Nephron (organoid): ENCODE data around the gene SELENOI.
A peak's percentile ranks its signal among the peaks of the same experiment; 100 is the strongest.

ENCODE experiments used
- H3K27ac Mint-ChIP-seq, 3 experiments: 2 replicates each; pipeline ENCODE4 v1.8.0; 2020; ENCODE audit warnings: mixed read lengths in 3 of 3, mild to moderate bottlenecking in 2 of 3, moderate library complexity in 1 of 3
- H3K27me3 Mint-ChIP-seq: 2 replicates; pipeline ENCODE4 v1.8.0; 2021; ENCODE audit warnings: low read depth, mild to moderate bottlenecking, moderate library complexity, mixed read lengths
- H3K36me3 Mint-ChIP-seq: 2 replicates; pipeline ENCODE4 v1.8.0; 2020; ENCODE audit warnings: low read depth, mixed read lengths
- H3K4me1 Mint-ChIP-seq: 2 replicates; pipeline ENCODE4 v1.8.0; 2020; ENCODE audit warnings: mixed read lengths
- H3K4me3 Mint-ChIP-seq, 3 experiments: 2 replicates each; pipeline ENCODE4 v1.8.0; 2020; ENCODE audit warnings: mild to moderate bottlenecking in 3 of 3, mixed read lengths in 3 of 3, moderate library complexity in 2 of 3
- H3K9me3 Mint-ChIP-seq: 2 replicates; pipeline ENCODE4 v1.8.0; 2020; ENCODE audit warnings: mixed read lengths
- TF ChIP-seq, protein P1 (sequence below), 3 experiments: fragments of 200-600 bp; sonication (generic); IDR thresholded peaks; one replicate each; pipeline ENCODE4 v1.5.0; 2021; ENCODE audit warnings: antibody characterized with exemption in 3 of 3; ENCODE audit not compliant: unreplicated experiment in 3 of 3

SELENOI gene

DNA sequence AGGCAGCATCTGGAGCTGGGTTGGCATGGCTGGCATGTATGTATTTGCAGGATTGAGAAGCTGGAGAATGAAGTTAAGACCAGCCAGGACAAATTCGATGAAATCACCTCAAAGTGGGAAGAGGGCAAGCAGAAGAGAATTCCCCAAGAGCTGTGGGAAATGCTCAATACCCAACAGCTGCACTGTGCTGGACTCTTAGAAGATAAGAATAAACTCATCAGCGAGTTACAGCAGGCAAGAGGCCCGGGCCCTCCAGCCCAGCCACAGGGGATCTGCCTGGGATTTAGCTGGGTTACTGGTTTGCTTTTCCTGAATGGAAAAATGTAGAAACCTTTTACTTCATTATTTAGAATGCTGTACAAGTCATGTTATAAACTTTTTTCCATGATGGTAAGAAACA, 78.3 kb downstream of the SELENOI start:
- H3K27ac Mint-ChIP-seq = no peak overlapping the region
- H3K36me3 Mint-ChIP-seq = no peaks in the 10 kb centered on the region
- TF ChIP-seq, protein P1, sequence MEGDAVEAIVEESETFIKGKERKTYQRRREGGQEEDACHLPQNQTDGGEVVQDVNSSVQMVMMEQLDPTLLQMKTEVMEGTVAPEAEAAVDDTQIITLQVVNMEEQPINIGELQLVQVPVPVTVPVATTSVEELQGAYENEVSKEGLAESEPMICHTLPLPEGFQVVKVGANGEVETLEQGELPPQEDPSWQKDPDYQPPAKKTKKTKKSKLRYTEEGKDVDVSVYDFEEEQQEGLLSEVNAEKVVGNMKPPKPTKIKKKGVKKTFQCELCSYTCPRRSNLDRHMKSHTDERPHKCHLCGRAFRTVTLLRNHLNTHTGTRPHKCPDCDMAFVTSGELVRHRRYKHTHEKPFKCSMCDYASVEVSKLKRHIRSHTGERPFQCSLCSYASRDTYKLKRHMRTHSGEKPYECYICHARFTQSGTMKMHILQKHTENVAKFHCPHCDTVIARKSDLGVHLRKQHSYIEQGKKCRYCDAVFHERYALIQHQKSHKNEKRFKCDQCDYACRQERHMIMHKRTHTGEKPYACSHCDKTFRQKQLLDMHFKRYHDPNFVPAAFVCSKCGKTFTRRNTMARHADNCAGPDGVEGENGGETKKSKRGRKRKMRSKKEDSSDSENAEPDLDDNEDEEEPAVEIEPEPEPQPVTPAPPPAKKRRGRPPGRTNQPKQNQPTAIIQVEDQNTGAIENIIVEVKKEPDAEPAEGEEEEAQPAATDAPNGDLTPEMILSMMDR (IDR thresholded peaks at IDR 0.05; ENCODE audit: unreplicated experiment in 3 of 3) = no peak
- peaks cover 7% of the 10 kb centered on the region for H3K4me1 Mint-ChIP-seq
- no peak overlapping the region for H3K4me3 Mint-ChIP-seq
- H3K9me3 Mint-ChIP-seq = no peaks in the 10 kb centered on the region
- H3K27me3 Mint-ChIP-seq = peaks cover 5% of the 10 kb centered on the region

- Mint-ChIP-seq H3K4me3 (no peak overlapping the region), H3K4me1 (peaks cover 41% of the 10 kb centered on the region), H3K27me3 (no peaks in the 10 kb centered on the region), H3K36me3 (no peaks in the 10 kb centered on the region), H3K9me3 (no peaks in the 10 kb centered on the region), H3K27ac (no peak overlapping the region)
- TF ChIP-seq, protein P1 (IDR thresholded peaks at IDR 0.05; ENCODE audit: unreplicated experiment in 3 of 3) = no peak
These were observed 82.9 kb downstream of the SELENOI start for GRCh38 chr2:26428846-26429245.

DNA sequence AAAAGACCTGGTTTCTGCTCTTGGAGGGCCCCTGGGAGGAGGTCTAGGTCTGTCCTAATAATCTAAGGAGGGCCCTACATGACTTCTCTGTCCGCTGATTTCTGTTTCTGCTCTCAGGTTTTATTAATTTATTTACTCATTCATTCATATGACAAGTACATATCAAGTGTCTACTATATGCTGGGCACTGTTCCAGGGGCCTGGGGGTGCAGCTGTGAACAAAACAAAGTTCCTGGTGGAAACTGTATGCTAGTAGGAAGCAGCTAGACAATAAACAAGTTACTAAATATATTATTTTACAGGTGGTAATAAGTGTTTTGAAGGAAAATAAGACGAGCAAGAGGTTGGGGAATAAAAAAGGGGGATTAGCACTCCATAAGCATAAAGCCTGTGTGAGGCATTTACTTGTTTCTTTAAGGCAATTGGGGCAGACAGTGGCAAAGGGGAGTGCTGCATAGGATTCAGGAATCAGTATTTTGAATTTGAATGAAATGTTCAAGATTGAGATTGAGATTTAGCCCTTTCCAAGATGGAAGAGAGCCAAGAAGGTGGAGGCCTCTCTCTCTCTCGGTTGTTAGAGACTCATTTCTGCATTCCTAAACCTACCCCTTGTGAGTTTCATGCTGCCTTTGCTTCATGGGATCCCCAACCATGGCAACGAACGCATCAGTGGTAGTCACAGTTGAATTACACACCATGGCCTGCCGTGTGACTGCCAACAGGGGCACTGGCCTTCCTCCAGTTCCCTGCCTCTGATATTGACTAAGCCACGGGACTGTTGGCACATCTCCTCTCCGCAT, 84.0 kb downstream of the SELENOI start:
- TF ChIP-seq, protein P1 (IDR thresholded peaks at IDR 0.05; ENCODE audit: unreplicated experiment in 3 of 3) = no peak
- Mint-ChIP-seq H3K9me3 (no peaks in the 10 kb centered on the region), H3K27ac (peak overlapping the region in 2 of 3 experiments; percentile 8 to 10), H3K27me3 (no peaks in the 10 kb centered on the region), H3K36me3 (no peaks in the 10 kb centered on the region), H3K4me1 (peaks cover 37% of the 10 kb centered on the region), H3K4me3 (no peak overlapping the region)

- Mint-ChIP-seq H3K27ac (no peak overlapping the region), H3K4me1 (peaks cover 37% of the 10 kb centered on the region), H3K36me3 (no peaks in the 10 kb centered on the region), H3K27me3 (no peaks in the 10 kb centered on the region), H3K9me3 (no peaks in the 10 kb centered on the region), H3K4me3 (no peak overlapping the region)
- TF ChIP-seq, protein P1 (IDR thresholded peaks at IDR 0.05; ENCODE audit: unreplicated experiment in 3 of 3) = no peak
These were observed 84.9 kb downstream of the SELENOI start for GRCh38 chr2:26430826-26431225.

DNA sequence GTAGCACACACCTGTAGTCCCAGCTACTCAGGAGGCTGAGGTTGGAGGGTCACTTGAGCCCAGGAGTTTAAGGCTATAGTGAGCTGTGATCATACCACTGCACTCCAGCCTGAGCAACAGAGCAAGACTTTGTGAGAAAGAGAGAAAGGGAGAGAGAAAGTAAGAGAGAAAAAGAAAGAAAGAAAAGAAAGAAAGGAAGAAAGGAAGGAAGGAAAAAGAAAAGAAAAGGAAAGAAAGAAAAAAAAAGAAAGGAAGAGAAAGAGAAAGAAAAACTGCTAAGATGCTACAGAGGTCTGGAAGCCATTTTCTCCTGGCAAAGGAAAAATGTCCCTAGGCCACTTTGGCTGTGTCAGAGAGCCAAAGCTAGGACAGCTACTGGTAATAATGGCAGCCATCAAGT, 86.4 kb downstream of the SELENOI start:
- H3K27me3 Mint-ChIP-seq = no peaks in the 10 kb centered on the region
- TF ChIP-seq, protein P1 (IDR thresholded peaks at IDR 0.05; ENCODE audit: unreplicated experiment in 3 of 3) = no peak
- H3K36me3 Mint-ChIP-seq = no peaks in the 10 kb centered on the region
- H3K4me1 Mint-ChIP-seq = peaks cover 37% of the 10 kb centered on the region
- no peak overlapping the region for H3K27ac Mint-ChIP-seq
- no peaks in the 10 kb centered on the region for H3K9me3 Mint-ChIP-seq
- no peak overlapping the region for H3K4me3 Mint-ChIP-seq

- H3K36me3 Mint-ChIP-seq = no peaks in the 10 kb centered on the region
- no peaks in the 10 kb centered on the region for H3K9me3 Mint-ChIP-seq
- H3K27ac Mint-ChIP-seq = peak overlapping the region in 1 of 3 experiments; percentile 42
- peaks cover 37% of the 10 kb centered on the region for H3K4me1 Mint-ChIP-seq
- no peak overlapping the region for H3K4me3 Mint-ChIP-seq
- TF ChIP-seq, protein P1 (IDR thresholded peaks at IDR 0.05; ENCODE audit: unreplicated experiment in 3 of 3) = no peak
- no peaks in the 10 kb centered on the region for H3K27me3 Mint-ChIP-seq
These were observed 86.9 kb downstream of the SELENOI start for GRCh38 chr2:26432859-26433258.
